ENCODE results near the gene TLR7. TPM values are rescaled to one million over a fixed set of nuclear protein-coding genes. Genes with fewer than 3 reads are reported as not detected.

Gene TLR7
- polyA plus RNA-seq, 1 donor (not counting 4 experiments of a cell fraction or from before 2014, with no cell fraction given) = not detected

- Histone ChIP-seq H3K27ac (ENCODE audit: control insufficient read depth, insufficient read depth, low read length) (no peak overlapping the region), H3K27me3 (ENCODE audit: control insufficient read depth, extremely low read depth, insufficient read depth, low read length) (no peaks in the 10 kb centered on the region), H2AFZ (ENCODE audit: control insufficient read depth, low read length) (no peak overlapping the region), H3K79me2 (ENCODE audit: control insufficient read depth, insufficient read depth, low read length) (no peaks in the 10 kb centered on the region), H3K36me3 (ENCODE audit: control insufficient read depth in 2 of 2, extremely low read depth in 1 of 2, insufficient read depth in 2 of 2, low read length in 2 of 2) (no peaks in the 10 kb centered on the region), H4K20me1 (ENCODE audit: control insufficient read depth, extremely low read depth, insufficient read depth, low read length) (no peaks in the 10 kb centered on the region), H3K4me3 (ENCODE audit: control insufficient read depth in 2 of 3, extremely low read depth in 1 of 3, insufficient read depth in 2 of 3, low read depth in 1 of 3, low read length in 3 of 3) (no peak overlapping the region), H3K9me1 (ENCODE audit: control insufficient read depth, extremely low read depth, insufficient read depth, low read length) (no peaks in the 10 kb centered on the region), H3K4me1 (ENCODE audit: control insufficient read depth, extremely low read depth, insufficient read depth, low read length) (no peaks in the 10 kb centered on the region), H3K4me2 (ENCODE audit: control insufficient read depth, extremely low read depth, insufficient read depth, low read depth, low read length) (no peak overlapping the region), H3K9ac (ENCODE audit: control insufficient read depth, extremely low read depth, insufficient read depth, low read length) (no peak overlapping the region), H3K9me3 (ENCODE audit: control insufficient read depth, low read depth, low read length) (no peaks in the 10 kb centered on the region)
- FAIRE-seq (no peak), DNase-seq (ENCODE audit: low read depth, low spot score) (no peak)
- TF ChIP-seq EZH2 (IDR thresholded peaks at IDR 0.05; ENCODE audit: low read length) = no peak
- TF ChIP-seq CTCF (optimal IDR thresholded peaks at IDR 0.05 in 1 of 3, IDR thresholded peaks at IDR 0.05 in 1 of 3, conservative IDR thresholded peaks at IDR 0.05 in 1 of 3; ENCODE audit: extremely low read depth in 1 of 3, insufficient read depth in 2 of 3, low read length in 3 of 3) = no peak
- dilution Hi-C loops (cut with MboI; ENCODE audit: extremely low pct_ligation_motif_present, low sequenced_read_pairs) = no loop called here
These were observed 10.5 kb downstream of the TLR7 start for GRCh38 chrX:12877386-12877785.

- Histone ChIP-seq H3K4me2 (ENCODE audit: control insufficient read depth, extremely low read depth, insufficient read depth, low read depth, low read length) (no peak overlapping the region), H3K9me1 (ENCODE audit: control insufficient read depth, extremely low read depth, insufficient read depth, low read length) (no peaks in the 10 kb centered on the region), H3K79me2 (ENCODE audit: control insufficient read depth, insufficient read depth, low read length) (no peaks in the 10 kb centered on the region), H3K27me3 (ENCODE audit: control insufficient read depth, extremely low read depth, insufficient read depth, low read length) (no peaks in the 10 kb centered on the region), H3K4me3 (ENCODE audit: control insufficient read depth in 2 of 3, extremely low read depth in 1 of 3, insufficient read depth in 2 of 3, low read depth in 1 of 3, low read length in 3 of 3) (no peak overlapping the region), H3K9me3 (ENCODE audit: control insufficient read depth, low read depth, low read length) (no peaks in the 10 kb centered on the region), H2AFZ (ENCODE audit: control insufficient read depth, low read length) (no peak overlapping the region), H3K4me1 (ENCODE audit: control insufficient read depth, extremely low read depth, insufficient read depth, low read length) (no peaks in the 10 kb centered on the region), H3K36me3 (ENCODE audit: control insufficient read depth in 2 of 2, extremely low read depth in 1 of 2, insufficient read depth in 2 of 2, low read length in 2 of 2) (no peaks in the 10 kb centered on the region), H3K9ac (ENCODE audit: control insufficient read depth, extremely low read depth, insufficient read depth, low read length) (no peak overlapping the region), H4K20me1 (ENCODE audit: control insufficient read depth, extremely low read depth, insufficient read depth, low read length) (no peaks in the 10 kb centered on the region), H3K27ac (ENCODE audit: control insufficient read depth, insufficient read depth, low read length) (no peak overlapping the region)
- no peak for FAIRE-seq
- no peak for DNase-seq (ENCODE audit: low read depth, low spot score)
- TF ChIP-seq EZH2 (IDR thresholded peaks at IDR 0.05; ENCODE audit: low read length) (no peak), CTCF (optimal IDR thresholded peaks at IDR 0.05 in 1 of 3, IDR thresholded peaks at IDR 0.05 in 1 of 3, conservative IDR thresholded peaks at IDR 0.05 in 1 of 3; ENCODE audit: extremely low read depth in 1 of 3, insufficient read depth in 2 of 3, low read length in 3 of 3) (no peak)
- dilution Hi-C loops (cut with MboI; ENCODE audit: extremely low pct_ligation_motif_present, low sequenced_read_pairs) = no loop called here
These were observed 11.7 kb downstream of the TLR7 start for GRCh38 chrX:12878536-12878935.
